CD4-positive, alpha-beta T cell (primary cell): Measurements from ENCODE around the gene ARL15. TPM values are rescaled to one million over a fixed set of nuclear protein-coding genes. Genes with fewer than 3 reads are reported as not detected.

Experiments
- ATAC-seq: fragments of 200-7000 bp; cut with Tn5 transposase; one replicate; pipeline ENCODE4 v1.10.0; 2022; ENCODE audit warnings: mild to moderate bottlenecking; ENCODE audit not compliant: poor library complexity
- CTCF ChIA-PET: fragments of 350-600 bp; sonication (Branson Sonifier 250); formaldehyde crosslinking; loops from one replicate; lab custom pipeline; 2021; ENCODE audit warnings: antibody characterized with exemption, inconsistent platforms; lab: Charles Lee
- POLR2A ChIA-PET: fragments of 350-600 bp; sonication (Branson Sonifier 250); formaldehyde crosslinking; loops from one replicate; lab custom pipeline; 2021; ENCODE audit warnings: antibody characterized with exemption, inconsistent platforms; lab: Charles Lee
- DNase-seq, 14 experiments: peaks; one replicate each; pipeline ENCODE4 v3.0.0-alpha.2; 2013 to 2020; ENCODE audit warnings: mixed read lengths in 2 of 14
- H3K27ac ChIP-seq, 2 donors: one replicate each; pipeline versions ENCODE4 v1.5.1 to v1.7.0; 2013; ENCODE audit warnings: low read length in 2 of 2, low read depth in 1 of 2, mild to moderate bottlenecking in 1 of 2
- H3K27me3 ChIP-seq, 2 experiments: 1 replicate in 1 of 2; 2 replicates in 1 of 2; pipeline versions ENCODE4 v1.6.1 to v1.7.0; 2013; ENCODE audit warnings: low read length in 2 of 2, control low read depth in 1 of 2, mild to moderate bottlenecking in 1 of 2, moderate library complexity in 1 of 2; ENCODE audit not compliant: insufficient read depth in 2 of 2, control insufficient read depth in 1 of 2
- H3K36me3 ChIP-seq: one replicate; pipeline ENCODE4 v1.6.1; 2013; ENCODE audit warnings: low read length, control low read depth; ENCODE audit not compliant: insufficient read depth
- H3K4me1 ChIP-seq: one replicate; pipeline ENCODE4 v1.6.1; 2013; ENCODE audit warnings: low read length, control low read depth; ENCODE audit not compliant: insufficient read depth
- H3K4me3 ChIP-seq: one replicate; pipeline ENCODE4 v1.5.1; 2013; ENCODE audit warnings: mild to moderate bottlenecking, low read length, moderate library complexity
- H3K9me3 ChIP-seq, 2 experiments: 1 replicate in 1 of 2; 2 replicates in 1 of 2; pipeline versions ENCODE4 v1.6.1 to v1.7.0; 2013; ENCODE audit warnings: low read length in 2 of 2, mild to moderate bottlenecking in 2 of 2, control low read depth in 1 of 2, moderate library complexity in 1 of 2; ENCODE audit not compliant: control insufficient read depth in 1 of 2, insufficient read depth in 1 of 2
- H3K27ac Mint-ChIP-seq: one replicate; pipeline ENCODE4 v1.8.0; 2020; ENCODE audit warnings: mixed read lengths
- H3K27me3 Mint-ChIP-seq: one replicate; pipeline ENCODE4 v1.8.0; 2021; ENCODE audit warnings: mixed read lengths
- H3K36me3 Mint-ChIP-seq: one replicate; pipeline ENCODE4 v1.8.0; 2021; ENCODE audit warnings: low read depth, mixed read lengths
- H3K4me1 Mint-ChIP-seq: one replicate; pipeline ENCODE4 v1.8.0; 2021; ENCODE audit warnings: low read depth, mixed read lengths
- H3K4me3 Mint-ChIP-seq: one replicate; pipeline ENCODE4 v1.8.0; 2020; ENCODE audit warnings: mild to moderate bottlenecking, mixed read lengths
- H3K9me3 Mint-ChIP-seq: one replicate; pipeline ENCODE4 v1.8.0; 2020; ENCODE audit warnings: mixed read lengths
- intact Hi-C, 2 experiments: fragments of 100-400 bp; cut with DNase I in 1 of 2; cut with micrococcal nuclease in 1 of 2; formaldehyde crosslinking; loops; one replicate each; pipeline versions ENCODE4 v1.15.1 to v1.9.0; 2023 to 2025; cut with DNase I, micrococcal nuclease
- total RNA-seq, 174 experiments: library from RNA in 2 of 174; stranded (reverse) in 2 of 174; gene quantifications; one replicate each; pipeline ENCODE4 v1.2.3 and lab custom pipeline; 2021 to 2026
- TF ChIP-seq, protein P1 (sequence below): fragments of 200-600 bp; IDR thresholded peaks from one replicate; pipeline ENCODE4 v1.8.0; 2022; ENCODE audit warnings: antibody characterized with exemption, mild to moderate bottlenecking

The ARL15 gene
- total RNA-seq, 2 experiments from 2014 or later: 9.1 to 10.6 TPM

DNA sequence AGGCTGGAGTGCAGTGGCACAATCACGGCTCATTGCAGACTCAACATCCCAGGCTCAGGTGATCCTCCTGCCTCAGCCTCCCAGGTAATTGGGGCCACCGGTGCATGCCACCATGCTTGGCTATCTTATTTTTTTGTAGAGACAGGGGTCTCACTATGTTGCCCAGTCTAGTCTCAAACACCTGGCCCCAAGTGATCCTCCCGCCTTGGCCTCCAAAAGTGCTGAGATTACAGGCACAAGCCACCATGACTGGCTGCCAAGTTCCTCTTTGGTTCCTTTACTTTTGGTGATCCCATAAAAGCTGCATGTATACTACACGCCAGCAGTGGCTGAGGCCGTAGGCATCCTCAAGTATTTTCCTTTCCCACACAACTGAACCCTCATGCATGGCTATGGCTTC lies 11.4 kb downstream of the ARL15 start:
- Histone ChIP-seq H3K9me3 (no peaks in the 10 kb centered on the region), H3K27ac (no peak overlapping the region), H3K27me3 (no peaks in the 10 kb centered on the region), H3K4me3 (no peak overlapping the region), H3K4me1 (peaks cover 7% of the 10 kb centered on the region), H3K36me3 (no peaks in the 10 kb centered on the region)
- no peak for ATAC-seq
- TF ChIP-seq, protein P1, sequence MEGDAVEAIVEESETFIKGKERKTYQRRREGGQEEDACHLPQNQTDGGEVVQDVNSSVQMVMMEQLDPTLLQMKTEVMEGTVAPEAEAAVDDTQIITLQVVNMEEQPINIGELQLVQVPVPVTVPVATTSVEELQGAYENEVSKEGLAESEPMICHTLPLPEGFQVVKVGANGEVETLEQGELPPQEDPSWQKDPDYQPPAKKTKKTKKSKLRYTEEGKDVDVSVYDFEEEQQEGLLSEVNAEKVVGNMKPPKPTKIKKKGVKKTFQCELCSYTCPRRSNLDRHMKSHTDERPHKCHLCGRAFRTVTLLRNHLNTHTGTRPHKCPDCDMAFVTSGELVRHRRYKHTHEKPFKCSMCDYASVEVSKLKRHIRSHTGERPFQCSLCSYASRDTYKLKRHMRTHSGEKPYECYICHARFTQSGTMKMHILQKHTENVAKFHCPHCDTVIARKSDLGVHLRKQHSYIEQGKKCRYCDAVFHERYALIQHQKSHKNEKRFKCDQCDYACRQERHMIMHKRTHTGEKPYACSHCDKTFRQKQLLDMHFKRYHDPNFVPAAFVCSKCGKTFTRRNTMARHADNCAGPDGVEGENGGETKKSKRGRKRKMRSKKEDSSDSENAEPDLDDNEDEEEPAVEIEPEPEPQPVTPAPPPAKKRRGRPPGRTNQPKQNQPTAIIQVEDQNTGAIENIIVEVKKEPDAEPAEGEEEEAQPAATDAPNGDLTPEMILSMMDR: no peak
- H3K4me3 Mint-ChIP-seq: no peak overlapping the region
- ChIA-PET POLR2A (interaction anchor here (1.2 kb wide), 1 partner anchor 11 kb away, joined by 5 read pairs; the partner anchor contains the start of gene ARL15), CTCF (interaction anchor here (0.6 kb wide), 1 partner anchor 22 kb away, joined by 3 read pairs; no protein-coding TSS in a partner anchor)
- H3K4me1 Mint-ChIP-seq: peaks cover 53% of the 10 kb centered on the region
- H3K27ac Mint-ChIP-seq: no peak overlapping the region
- intact Hi-C loops: no loop called here
- no peaks in the 10 kb centered on the region for H3K27me3 Mint-ChIP-seq
- no peak for DNase-seq
- H3K9me3 Mint-ChIP-seq: no peaks in the 10 kb centered on the region
- H3K36me3 Mint-ChIP-seq: no peaks in the 10 kb centered on the region

DNA sequence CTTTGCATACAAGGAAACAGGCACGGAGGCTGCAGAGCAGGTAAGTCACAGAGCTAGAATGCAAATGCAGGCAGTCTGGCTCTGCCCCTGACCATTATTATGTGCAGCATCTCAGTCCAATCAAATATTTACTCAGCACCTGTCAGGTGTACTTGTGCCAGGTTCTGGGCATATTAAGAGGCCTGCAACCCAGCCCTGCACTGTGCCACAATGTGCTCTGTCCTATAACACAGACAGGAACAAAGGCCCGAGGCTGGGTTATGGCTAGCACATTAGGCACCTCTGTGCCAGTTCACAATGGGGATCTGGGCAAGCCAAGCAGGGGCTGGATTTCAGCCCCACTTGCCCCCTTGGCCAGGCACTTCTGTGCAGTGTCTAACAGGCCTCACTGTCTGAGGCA lies 14.0 kb downstream of the ARL15 start:
- ChIA-PET POLR2A (no interaction called here), CTCF (no interaction called here)
- TF ChIP-seq, protein P1: no peak
- Histone ChIP-seq H3K4me3 (no peak overlapping the region), H3K9me3 (no peaks in the 10 kb centered on the region), H3K27ac (no peak overlapping the region), H3K27me3 (no peaks in the 10 kb centered on the region), H3K36me3 (no peaks in the 10 kb centered on the region), H3K4me1 (no peaks in the 10 kb centered on the region)
- Mint-ChIP-seq H3K36me3 (no peaks in the 10 kb centered on the region), H3K4me3 (no peak overlapping the region), H3K4me1 (peaks cover 59% of the 10 kb centered on the region), H3K27me3 (no peaks in the 10 kb centered on the region), H3K27ac (no peak overlapping the region), H3K9me3 (no peaks in the 10 kb centered on the region)
- ATAC-seq (no peak), DNase-seq (no peak)
- intact Hi-C loops: no loop called here

DNA sequence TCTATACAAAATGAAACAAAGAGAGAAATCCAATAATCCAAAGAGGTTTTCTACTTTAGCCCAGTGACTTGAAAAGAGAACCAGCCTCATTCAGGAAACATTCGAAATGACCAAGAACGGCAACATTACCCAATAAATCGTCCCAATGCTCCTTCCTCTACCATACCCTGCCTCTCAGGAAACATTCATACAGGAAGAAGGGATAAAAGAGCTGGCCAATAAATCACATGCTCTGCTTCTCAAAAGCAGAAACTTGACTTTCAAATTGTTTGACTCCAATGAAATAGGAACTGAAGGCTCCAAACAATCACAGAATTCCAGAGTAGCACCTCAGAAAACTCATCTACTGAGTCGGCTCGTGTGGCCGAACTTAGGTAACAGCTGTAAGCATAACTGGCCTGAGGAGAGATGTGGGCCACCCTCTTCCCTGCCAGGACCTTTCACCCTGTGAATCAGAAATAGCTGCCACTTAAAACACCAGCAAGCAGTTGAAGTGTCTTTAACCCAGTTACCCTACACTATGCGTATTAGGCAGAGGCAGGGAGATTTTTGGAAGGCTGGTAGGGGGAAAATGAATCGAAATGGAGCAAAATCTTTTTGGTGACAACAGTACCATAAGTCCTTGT lies 14.6 kb downstream of the ARL15 start:
- Mint-ChIP-seq H3K4me1 (peaks cover 53% of the 10 kb centered on the region), H3K9me3 (no peaks in the 10 kb centered on the region), H3K4me3 (no peak overlapping the region), H3K36me3 (no peaks in the 10 kb centered on the region), H3K27ac (no peak overlapping the region), H3K27me3 (no peaks in the 10 kb centered on the region)
- H3K4me3 ChIP-seq: no peak overlapping the region
- ATAC-seq (no peak), DNase-seq (peak in 1 of 14 experiments; percentile 12)
- no peaks in the 10 kb centered on the region for H3K4me1 ChIP-seq
- CTCF ChIA-PET: no interaction called here
- intact Hi-C loops: no loop called here
- TF ChIP-seq, protein P1: no peak
- no peaks in the 10 kb centered on the region for H3K36me3 ChIP-seq
- POLR2A ChIA-PET: interaction anchor here (0.5 to 1.1 kb wide), 2 partner anchors 15 to 105 kb away, joined by 3 to 5 read pairs; partner anchors contain the start of gene ARL15
- H3K9me3 ChIP-seq: no peaks in the 10 kb centered on the region
- no peak overlapping the region for H3K27ac ChIP-seq
- H3K27me3 ChIP-seq: no peaks in the 10 kb centered on the region
